ENCODE data around the gene SLC66A2.

The SLC66A2 gene

GRCh38 chr18:79917853-79918614 is 33.4 kb downstream of the SLC66A2 start:
- Histone ChIP-seq H2AFZ (ENCODE audit: low read depth, low read length, severe bottlenecking) (no peak overlapping the region), H3K9me2 (replicated peaks; ENCODE audit: insufficient read depth, low read length) (no peaks in the 10 kb centered on the region), H3F3A (ENCODE audit: insufficient read depth) (no peaks in the 10 kb centered on the region), H3K9me3 (ENCODE audit: insufficient read depth, low read length) (no peaks in the 10 kb centered on the region), H3K4me2 (ENCODE audit: low read depth, low read length, poor library complexity, severe bottlenecking) (no peak overlapping the region), H3K27me3 (ENCODE audit: low read length) (no peaks in the 10 kb centered on the region), H3K4me3 (ENCODE audit: insufficient read depth, low read length, poor library complexity, severe bottlenecking) (no peak overlapping the region), H3K79me2 (ENCODE audit: insufficient read depth, low read length) (no peaks in the 10 kb centered on the region), H3K9ac (ENCODE audit: low read length) (no peak overlapping the region), H3K27ac (ENCODE audit: low read depth, low read length) (no peak overlapping the region), H3K36me3 (ENCODE audit: low read length) (no peaks in the 10 kb centered on the region), H4K20me1 (ENCODE audit: low read depth, low read length) (no peaks in the 10 kb centered on the region)
- TF ChIP-seq CTCF (IDR thresholded peaks at IDR 0.05; ENCODE audit: insufficient read depth, low read length, poor library complexity, severe bottlenecking) (no peak), EZH2phosphoT487 (conservative IDR thresholded peaks at IDR 0.05; ENCODE audit: low read length) (no peak)

DNA sequence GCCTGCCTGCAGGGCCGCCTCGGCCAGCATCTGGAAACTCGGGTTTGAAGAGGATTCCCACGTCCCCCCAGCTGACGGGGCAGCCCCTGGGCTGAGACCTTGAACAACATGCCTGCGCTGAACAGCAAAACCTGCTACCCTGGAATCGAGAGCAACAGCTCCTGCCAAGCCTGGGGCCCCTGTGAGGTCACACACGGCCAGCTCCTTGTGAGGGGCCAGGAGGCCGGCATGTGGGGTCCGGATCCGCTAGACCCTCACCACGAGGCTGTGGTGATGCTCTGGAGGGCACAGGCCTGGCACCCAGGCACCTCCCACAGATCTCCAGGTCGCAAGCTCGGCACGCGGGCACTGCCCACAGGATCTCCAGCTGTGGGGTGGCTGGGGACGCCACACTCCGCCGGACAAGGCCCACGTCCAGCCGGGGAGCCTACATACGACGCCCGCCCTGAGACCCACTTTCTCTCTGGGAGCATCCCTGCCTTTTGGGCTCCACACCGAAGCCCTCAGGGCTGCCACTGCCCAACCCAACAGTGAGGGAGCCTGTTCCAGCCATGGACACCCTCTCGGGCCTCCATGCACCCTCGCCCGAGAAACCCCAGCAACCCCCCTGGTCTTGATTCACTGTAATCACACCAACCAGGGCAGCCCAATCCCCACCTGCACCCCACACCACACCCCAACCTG is 34.1 kb downstream of the SLC66A2 start:
- Histone ChIP-seq H3K36me3 (ENCODE audit: low read length) (no peaks in the 10 kb centered on the region), H3F3A (ENCODE audit: insufficient read depth) (no peaks in the 10 kb centered on the region), H2AFZ (ENCODE audit: low read depth, low read length, severe bottlenecking) (no peak overlapping the region), H4K20me1 (ENCODE audit: low read depth, low read length) (no peaks in the 10 kb centered on the region), H3K9ac (ENCODE audit: low read length) (no peak overlapping the region), H3K4me3 (ENCODE audit: insufficient read depth, low read length, poor library complexity, severe bottlenecking) (no peak overlapping the region), H3K9me2 (replicated peaks; ENCODE audit: insufficient read depth, low read length) (no peaks in the 10 kb centered on the region), H3K27me3 (ENCODE audit: low read length) (no peaks in the 10 kb centered on the region), H3K27ac (ENCODE audit: low read depth, low read length) (no peak overlapping the region), H3K4me2 (ENCODE audit: low read depth, low read length, poor library complexity, severe bottlenecking) (no peak overlapping the region), H3K9me3 (ENCODE audit: insufficient read depth, low read length) (no peaks in the 10 kb centered on the region), H3K79me2 (ENCODE audit: insufficient read depth, low read length) (no peaks in the 10 kb centered on the region)
- TF ChIP-seq EZH2phosphoT487 (conservative IDR thresholded peaks at IDR 0.05; ENCODE audit: low read length) (no peak), CTCF (IDR thresholded peaks at IDR 0.05; ENCODE audit: insufficient read depth, low read length, poor library complexity, severe bottlenecking) (no peak)

GRCh38 chr18:79916546-79917168 is 34.8 kb downstream of the SLC66A2 start:
- no peaks in the 10 kb centered on the region for H3K9me3 ChIP-seq (ENCODE audit: insufficient read depth, low read length)
- H2AFZ ChIP-seq (ENCODE audit: low read depth, low read length, severe bottlenecking) = no peak overlapping the region
- no peaks in the 10 kb centered on the region for H3K79me2 ChIP-seq (ENCODE audit: insufficient read depth, low read length)
- H3F3A ChIP-seq (ENCODE audit: insufficient read depth) = no peaks in the 10 kb centered on the region
- no peaks in the 10 kb centered on the region for H3K27me3 ChIP-seq (ENCODE audit: low read length)
- no peak overlapping the region for H3K4me2 ChIP-seq (ENCODE audit: low read depth, low read length, poor library complexity, severe bottlenecking)
- no peak overlapping the region for H3K4me3 ChIP-seq (ENCODE audit: insufficient read depth, low read length, poor library complexity, severe bottlenecking)
- TF ChIP-seq EZH2phosphoT487 (conservative IDR thresholded peaks at IDR 0.05; ENCODE audit: low read length) (no peak), CTCF (IDR thresholded peaks at IDR 0.05; ENCODE audit: insufficient read depth, low read length, poor library complexity, severe bottlenecking) (no peak)
- no peak overlapping the region for H3K27ac ChIP-seq (ENCODE audit: low read depth, low read length)
- H3K9ac ChIP-seq (ENCODE audit: low read length) = no peak overlapping the region
- H3K36me3 ChIP-seq (ENCODE audit: low read length) = no peaks in the 10 kb centered on the region
- no peaks in the 10 kb centered on the region for H3K9me2 ChIP-seq (replicated peaks; ENCODE audit: insufficient read depth, low read length)
- no peaks in the 10 kb centered on the region for H4K20me1 ChIP-seq (ENCODE audit: low read depth, low read length)

Data from SU-DHL-6 (cell line).